Left lung (tissue), 10 donors: ENCODE measurements around the gene THSD8. TPM values are rescaled to one million over a fixed set of nuclear protein-coding genes. Genes with fewer than 3 reads are reported as not detected.
A peak's percentile ranks its signal among the peaks of the same experiment; 100 is the strongest.

Experiments used
- ATAC-seq: fragments of 200-7000 bp; cut with Tn5 transposase; one replicate; pipeline ENCODE4 v1.9.1; 2020; ENCODE audit warnings: moderate library complexity
- DNase-seq, 4 donors: peaks; one replicate each; pipeline ENCODE4 v3.0.0-alpha.2; 2013 to 2020
- H3K27ac ChIP-seq, 2 donors: fragments of 200-600 bp; sonication (generic) in 1 of 2; one replicate each; pipeline versions ENCODE4 v1.5.0 to v1.8.0; 2020 to 2021
- H3K27me3 ChIP-seq, 2 donors: fragments of 200-600 bp; sonication (generic) in 1 of 2; one replicate each; pipeline versions ENCODE4 v1.5.0 to v1.8.0; 2020 to 2021
- H3K36me3 ChIP-seq, 2 donors: fragments of 200-600 bp; sonication (generic) in 1 of 2; one replicate each; pipeline versions ENCODE4 v1.5.0 to v1.8.0; 2020 to 2021
- H3K4me1 ChIP-seq, 2 donors: fragments of 200-600 bp; one replicate each; pipeline ENCODE4 v1.8.0; 2021
- H3K4me3 ChIP-seq, 2 donors: fragments of 200-600 bp; sonication (generic) in 1 of 2; one replicate each; pipeline versions ENCODE4 v1.5.0 to v1.8.0; 2020 to 2021; ENCODE audit warnings: mild to moderate bottlenecking in 1 of 2
- H3K9me3 ChIP-seq, 2 donors: fragments of 200-600 bp; sonication (generic) in 1 of 2; one replicate each; pipeline versions ENCODE4 v1.5.0 to v1.8.0; 2020 to 2021
- CTCF ChIP-seq, 2 donors: fragments of 200-600 bp; sonication (generic) in 1 of 2; IDR thresholded peaks; one replicate each; pipeline versions ENCODE4 v1.5.0 to v1.8.0; 2021; ENCODE audit warnings: antibody characterized with exemption in 2 of 2
- intact Hi-C, 2 donors: fragments of 100-400 bp; cut with DNase I; formaldehyde crosslinking; loops; one replicate each; pipeline versions ENCODE4 v1.11.2 to v1.14.2; 2022
- polyA plus RNA-seq, 6 donors: library from polyadenylated mRNA; unstranded; fragments of 120-200 nt; gene quantifications; one replicate each; pipeline ENCODE4 v1.2.1, GENCODE V29; 2013; ENCODE audit not compliant: insufficient read length in 6 of 6
- total RNA-seq, 2 donors: library from RNA; stranded (reverse); fragmentation: NEBNext Ultra II Directional; extraction: Animal tissue kit (Norgen Biotek cat#: 25700); gene quantifications; one replicate each; pipeline ENCODE4 v1.2.1, GENCODE V29; 2021
- donor health status: DM: no; HTN: yes; CAD: no.
- donor health status: DM: no; HTN: no; CAD: no.

THSD8 gene
- total and polyA plus RNA-seq, 8 donors = 2.2 to 11.6 (median 6.2) TPM

- Histone ChIP-seq H3K27me3 (peaks cover 0 to 25% of the 10 kb centered on the region in 2 donors), H3K9me3 (no peaks in the 10 kb centered on the region), H3K36me3 (peaks cover 0 to 17% of the 10 kb centered on the region in 2 donors), H3K27ac (peak overlapping the region in 1 of 2 donors; percentile 63), H3K4me3 (peak overlapping the region; percentile 76 to 90), H3K4me1 (peaks cover 19 to 34% of the 10 kb centered on the region in 2 donors)
- TF ChIP-seq CTCF (IDR thresholded peaks at IDR 0.05) = no peak
- intact Hi-C loops = loop anchor here in 1 of 2 donors (5.0 kb wide), 1 partner anchor 34 kb away; no protein-coding TSS in a partner anchor
- DNase-seq (no peak), ATAC-seq (peak; percentile 39)
These were observed 875 bp upstream of the THSD8 start for GRCh38 chr19:12800923-12801465.

GRCh38 chr19:12802267-12803106 is 618 bp downstream of the THSD8 start:
- Histone ChIP-seq H3K4me3 (peak overlapping the region; percentile 76 to 90), H3K27me3 (peaks cover 0 to 25% of the 10 kb centered on the region in 2 donors), H3K27ac (peak overlapping the region in 1 of 2 donors; percentile 19), H3K9me3 (no peaks in the 10 kb centered on the region), H3K4me1 (peaks cover 22 to 42% of the 10 kb centered on the region in 2 donors), H3K36me3 (peaks cover 0 to 17% of the 10 kb centered on the region in 2 donors)
- intact Hi-C loops = loop anchor here in 1 of 2 donors (5.0 kb wide), 1 partner anchor 35 kb away; no protein-coding TSS in a partner anchor
- TF ChIP-seq CTCF (IDR thresholded peaks at IDR 0.05) = no peak
- ATAC-seq (peak; percentile 3), DNase-seq (peak in 1 of 4 donors; percentile 72)

GRCh38 chr19:12804051-12804450 is 2.2 kb downstream of the THSD8 start:
- H3K4me3 ChIP-seq = no peak overlapping the region
- no peak for TF ChIP-seq CTCF (IDR thresholded peaks at IDR 0.05)
- peaks cover 0 to 25% of the 10 kb centered on the region in 2 donors for H3K27me3 ChIP-seq
- intact Hi-C loops = loop anchor here in 1 of 2 donors (5.0 kb wide), 1 partner anchor 37 kb away; no protein-coding TSS in a partner anchor
- peak in 1 of 4 donors; percentile 76 for DNase-seq
- no peak for ATAC-seq
- no peak overlapping the region for H3K27ac ChIP-seq
- H3K9me3 ChIP-seq = no peaks in the 10 kb centered on the region
- peaks cover 22 to 42% of the 10 kb centered on the region in 2 donors for H3K4me1 ChIP-seq
- peaks cover 0 to 9% of the 10 kb centered on the region in 2 donors for H3K36me3 ChIP-seq

GRCh38 chr19:12806242-12807081 is 4.6 kb downstream of the THSD8 start, which contains the start of gene RNASEH2A:
Gene RNASEH2A, plus strand, starts transcription at chr19:12806584. Its CDS starts 90 bp downstream, at chr19:12806674.
- peak; percentile 82 to 98 (median 93) for DNase-seq
- H3K4me3 ChIP-seq = peak within 1 kb of the TSS; percentile 57 to 77
- H3K4me1 ChIP-seq = peaks cover 16 to 25% of the 10 kb centered on the region in 2 donors
- H3K27ac ChIP-seq = peak within 1 kb of the TSS in 1 of 2 donors; percentile 74
- peaks cover 0 to 17% of the 10 kb centered on the region in 2 donors for H3K27me3 ChIP-seq
- ATAC-seq = peak; percentile 91
- H3K36me3 ChIP-seq = no peaks in the 10 kb centered on the region
- intact Hi-C loops = no loop called here
- H3K9me3 ChIP-seq = no peaks in the 10 kb centered on the region
- peak in 1 of 2 donors; percentile 14 for TF ChIP-seq CTCF (IDR thresholded peaks at IDR 0.05)
